ENCODE results near the gene NHLRC3. TPM values are rescaled to one million over a fixed set of nuclear protein-coding genes. Genes with fewer than 3 reads are reported as not detected.
A peak's percentile ranks its signal among the peaks of the same experiment; 100 is the strongest.
"Not testable (repeated sequence)": the region's sequence is repeated elsewhere in the genome, so short reads cannot be mapped to it uniquely, and the experiment has no call there.

Gene NHLRC3
- total RNA-seq, 1 experiment from 2014 or later = 26.1 TPM

GRCh38 chr13:39037410-39037879 lies 811 bp upstream of the NHLRC3 start:
- in situ Hi-C loops (cut with HindIII; ENCODE audit: low pct_unique_long_range_greater_than_20kb, low sequenced_read_pairs) = no loop called here
- DNase-seq (ENCODE audit: low read depth, low spot score) = no peak

- DNase-seq (ENCODE audit: low read depth, low spot score) = peak; percentile 39
- in situ Hi-C loops (cut with HindIII; ENCODE audit: low pct_unique_long_range_greater_than_20kb, low sequenced_read_pairs) = no loop called here
These were observed 344 bp downstream of the NHLRC3 start for GRCh38 chr13:39038569-39039030.

- in situ Hi-C loops (cut with HindIII; ENCODE audit: low pct_unique_long_range_greater_than_20kb, low sequenced_read_pairs) = no loop called here
- no peak for DNase-seq (ENCODE audit: low read depth, low spot score)
These were observed 785 bp downstream of the NHLRC3 start for GRCh38 chr13:39039041-39039440.

- no peak for DNase-seq (ENCODE audit: low read depth, low spot score)
- in situ Hi-C loops (cut with HindIII; ENCODE audit: low pct_unique_long_range_greater_than_20kb, low sequenced_read_pairs) = no loop called here
These were observed 1.9 kb downstream of the NHLRC3 start for GRCh38 chr13:39040206-39040605.

- in situ Hi-C loops (cut with HindIII; ENCODE audit: low pct_unique_long_range_greater_than_20kb, low sequenced_read_pairs) = no loop called here
These were observed 6.3 kb downstream of the NHLRC3 start for GRCh38 chr13:39044536-39044935.

GRCh38 chr13:39047560-39047959 lies 9.3 kb downstream of the NHLRC3 start:
- in situ Hi-C loops (cut with HindIII; ENCODE audit: low pct_unique_long_range_greater_than_20kb, low sequenced_read_pairs) = no loop called here
- peak; percentile 11 for DNase-seq (ENCODE audit: low read depth, low spot score)

More at GRCh38 chr13:39044536-39044935, 6.3 kb downstream of the NHLRC3 start:
- DNase-seq (ENCODE audit: low read depth, low spot score) = no peak

GRCh38 chr13:39048806-39049205 lies 10.6 kb downstream of the NHLRC3 start:
- in situ Hi-C loops (cut with HindIII; ENCODE audit: low pct_unique_long_range_greater_than_20kb, low sequenced_read_pairs) = no loop called here
- no peak for DNase-seq (ENCODE audit: low read depth, low spot score)

GRCh38 chr13:39049274-39049673 lies 11.0 kb downstream of the NHLRC3 start:
- no peak for DNase-seq (ENCODE audit: low read depth, low spot score)
- in situ Hi-C loops (cut with HindIII; ENCODE audit: low pct_unique_long_range_greater_than_20kb, low sequenced_read_pairs) = no loop called here

GRCh38 chr13:39051157-39051556 lies 12.9 kb downstream of the NHLRC3 start:
- in situ Hi-C loops (cut with HindIII; ENCODE audit: low pct_unique_long_range_greater_than_20kb, low sequenced_read_pairs) = no loop called here
- DNase-seq (ENCODE audit: low read depth, low spot score) = peak; percentile 79

- DNase-seq (ENCODE audit: low read depth, low spot score) = no peak
- in situ Hi-C loops (cut with HindIII; ENCODE audit: low pct_unique_long_range_greater_than_20kb, low sequenced_read_pairs) = no loop called here
These were observed 14.7 kb downstream of the NHLRC3 start for GRCh38 chr13:39052944-39053343.

GRCh38 chr13:39054112-39054511 lies 15.9 kb downstream of the NHLRC3 start:
- no peak for DNase-seq (ENCODE audit: low read depth, low spot score)
- in situ Hi-C loops (cut with HindIII; ENCODE audit: low pct_unique_long_range_greater_than_20kb, low sequenced_read_pairs) = no loop called here

- in situ Hi-C loops (cut with HindIII; ENCODE audit: low pct_unique_long_range_greater_than_20kb, low sequenced_read_pairs) = no loop called here
These were observed 17.8 kb downstream of the NHLRC3 start for GRCh38 chr13:39056018-39056417.

GRCh38 chr13:39058040-39058439 lies 19.8 kb downstream of the NHLRC3 start:
- DNase-seq (ENCODE audit: low read depth, low spot score) = no peak
- in situ Hi-C loops (cut with HindIII; ENCODE audit: low pct_unique_long_range_greater_than_20kb, low sequenced_read_pairs) = no loop called here

More at GRCh38 chr13:39056018-39056417, 17.8 kb downstream of the NHLRC3 start:
- no peak for DNase-seq (ENCODE audit: low read depth, low spot score)

- DNase-seq (ENCODE audit: low read depth, low spot score) = no peak
- in situ Hi-C loops (cut with HindIII; ENCODE audit: low pct_unique_long_range_greater_than_20kb, low sequenced_read_pairs) = no loop called here
These were observed 23.7 kb downstream of the NHLRC3 start for GRCh38 chr13:39062004-39062403.

GRCh38 chr13:39072842-39073241 lies 34.6 kb downstream of the NHLRC3 start:
- DNase-seq (ENCODE audit: low read depth, low spot score) = no peak
- in situ Hi-C loops (cut with HindIII; ENCODE audit: low pct_unique_long_range_greater_than_20kb, low sequenced_read_pairs) = no loop called here

GRCh38 chr13:39073983-39074382 lies 35.7 kb downstream of the NHLRC3 start:
- in situ Hi-C loops (cut with HindIII; ENCODE audit: low pct_unique_long_range_greater_than_20kb, low sequenced_read_pairs) = no loop called here
- DNase-seq (ENCODE audit: low read depth, low spot score) = no peak

GRCh38 chr13:39086251-39086945 lies 48.1 kb downstream of the NHLRC3 start:
- DNase-seq (ENCODE audit: low read depth, low spot score) = not testable (repeated sequence)

GRCh38 chr13:39091586-39091985 lies 53.3 kb downstream of the NHLRC3 start:
- in situ Hi-C loops (cut with HindIII; ENCODE audit: low pct_unique_long_range_greater_than_20kb, low sequenced_read_pairs) = no loop called here
- DNase-seq (ENCODE audit: low read depth, low spot score) = no peak

More at GRCh38 chr13:39086251-39086945, 48.1 kb downstream of the NHLRC3 start:
- in situ Hi-C loops (cut with HindIII; ENCODE audit: low pct_unique_long_range_greater_than_20kb, low sequenced_read_pairs) = not testable (repeated sequence)

GRCh38 chr13:39095500-39095899 lies 57.2 kb downstream of the NHLRC3 start:
- no peak for DNase-seq (ENCODE audit: low read depth, low spot score)
- in situ Hi-C loops (cut with HindIII; ENCODE audit: low pct_unique_long_range_greater_than_20kb, low sequenced_read_pairs) = no loop called here

Measured in SK-MEL-5 (cell line).